Measurements from ENCODE around the gene UNC119B.

The UNC119B gene

DNA sequence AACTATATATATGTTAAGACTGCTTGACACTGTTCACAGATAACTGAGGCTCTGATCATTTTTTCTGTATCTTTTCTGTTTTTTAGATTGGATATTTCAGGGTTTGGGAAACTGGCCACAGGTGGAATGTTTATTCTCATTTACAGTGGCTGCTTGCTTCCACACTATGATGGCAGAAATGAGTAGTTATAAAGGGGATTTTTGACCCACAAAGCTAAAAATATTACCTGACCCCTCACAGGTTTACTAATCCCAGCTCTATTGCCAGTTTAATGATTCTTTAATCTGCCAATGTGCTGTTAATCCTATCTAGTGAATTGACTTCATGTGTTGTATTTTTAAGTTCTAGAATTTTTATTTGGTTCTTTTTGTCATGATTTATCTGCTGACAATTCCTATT is 45.0 kb downstream of the UNC119B start:
- DNase-seq (ENCODE audit: low read depth, low spot score), result no peak
- TF ChIP-seq, protein P1, sequence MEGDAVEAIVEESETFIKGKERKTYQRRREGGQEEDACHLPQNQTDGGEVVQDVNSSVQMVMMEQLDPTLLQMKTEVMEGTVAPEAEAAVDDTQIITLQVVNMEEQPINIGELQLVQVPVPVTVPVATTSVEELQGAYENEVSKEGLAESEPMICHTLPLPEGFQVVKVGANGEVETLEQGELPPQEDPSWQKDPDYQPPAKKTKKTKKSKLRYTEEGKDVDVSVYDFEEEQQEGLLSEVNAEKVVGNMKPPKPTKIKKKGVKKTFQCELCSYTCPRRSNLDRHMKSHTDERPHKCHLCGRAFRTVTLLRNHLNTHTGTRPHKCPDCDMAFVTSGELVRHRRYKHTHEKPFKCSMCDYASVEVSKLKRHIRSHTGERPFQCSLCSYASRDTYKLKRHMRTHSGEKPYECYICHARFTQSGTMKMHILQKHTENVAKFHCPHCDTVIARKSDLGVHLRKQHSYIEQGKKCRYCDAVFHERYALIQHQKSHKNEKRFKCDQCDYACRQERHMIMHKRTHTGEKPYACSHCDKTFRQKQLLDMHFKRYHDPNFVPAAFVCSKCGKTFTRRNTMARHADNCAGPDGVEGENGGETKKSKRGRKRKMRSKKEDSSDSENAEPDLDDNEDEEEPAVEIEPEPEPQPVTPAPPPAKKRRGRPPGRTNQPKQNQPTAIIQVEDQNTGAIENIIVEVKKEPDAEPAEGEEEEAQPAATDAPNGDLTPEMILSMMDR (IDR thresholded peaks at IDR 0.05; ENCODE audit: insufficient read depth, low read length, missing control alignments), result no peak
- H3K4me3 ChIP-seq (ENCODE audit: low read depth, low read length), result no peak overlapping the region
- ChIA-PET CTCF (no interaction called here), POLR2A (no interaction called here)

DNA sequence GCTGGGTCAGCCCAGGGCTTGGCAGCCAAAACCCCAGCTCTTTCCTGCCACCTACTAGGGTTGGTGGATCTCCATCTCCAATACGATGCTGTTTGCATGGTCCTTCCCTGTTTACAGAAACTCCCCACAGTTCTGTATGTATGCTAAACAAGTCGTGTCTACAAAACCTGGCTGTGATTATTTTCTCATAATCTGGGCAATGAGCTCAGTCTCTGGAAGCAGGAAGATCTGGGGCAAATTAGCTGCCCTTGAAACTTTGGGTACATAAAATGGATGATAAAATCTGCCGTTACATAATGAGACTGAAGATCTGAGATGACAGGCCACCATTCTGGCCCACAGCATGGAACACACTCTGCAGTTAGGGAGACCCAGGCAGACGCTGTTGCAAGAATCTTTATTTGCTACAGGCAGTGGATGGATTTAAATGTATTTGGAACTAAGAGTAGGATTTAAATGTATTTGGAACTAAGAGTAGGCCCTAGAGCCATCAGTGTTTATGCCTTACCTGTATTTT is 47.0 kb downstream of the UNC119B start:
- ChIA-PET CTCF (interaction anchor here (1.5 kb wide), 1 partner anchor 41 kb away, joined by 4 read pairs; no protein-coding TSS in a partner anchor), POLR2A (no interaction called here)
- no peak for DNase-seq (ENCODE audit: low read depth, low spot score)
- no peak overlapping the region for H3K4me3 ChIP-seq (ENCODE audit: low read depth, low read length)
- TF ChIP-seq, protein P1 (IDR thresholded peaks at IDR 0.05; ENCODE audit: insufficient read depth, low read length, missing control alignments), result no peak

DNA sequence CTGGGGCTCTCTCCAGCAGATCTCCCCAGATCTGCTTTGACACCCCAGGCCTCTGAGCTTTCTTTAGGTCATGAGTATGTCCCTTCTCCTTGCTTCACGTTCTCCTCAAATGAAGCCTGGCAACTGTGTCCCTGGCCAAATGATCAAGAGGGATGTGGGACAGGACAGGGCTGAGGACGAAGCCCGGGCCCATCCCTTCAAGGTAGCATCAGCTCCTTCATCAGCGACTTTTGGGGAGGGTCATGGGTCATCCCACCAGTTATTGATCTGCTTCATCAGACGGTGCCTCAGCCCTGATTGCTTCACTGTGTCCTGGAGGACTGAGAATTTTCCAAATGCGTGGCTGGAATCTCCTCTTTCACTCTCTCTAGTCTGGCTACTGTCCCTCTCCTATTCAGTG is 47.7 kb downstream of the UNC119B start:
- ChIA-PET CTCF (interaction anchor here (1.5 kb wide), 1 partner anchor 40 kb away, joined by 4 read pairs; no protein-coding TSS in a partner anchor), POLR2A (no interaction called here)
- TF ChIP-seq, protein P1 (IDR thresholded peaks at IDR 0.05; ENCODE audit: insufficient read depth, low read length, missing control alignments), result no peak

DNA sequence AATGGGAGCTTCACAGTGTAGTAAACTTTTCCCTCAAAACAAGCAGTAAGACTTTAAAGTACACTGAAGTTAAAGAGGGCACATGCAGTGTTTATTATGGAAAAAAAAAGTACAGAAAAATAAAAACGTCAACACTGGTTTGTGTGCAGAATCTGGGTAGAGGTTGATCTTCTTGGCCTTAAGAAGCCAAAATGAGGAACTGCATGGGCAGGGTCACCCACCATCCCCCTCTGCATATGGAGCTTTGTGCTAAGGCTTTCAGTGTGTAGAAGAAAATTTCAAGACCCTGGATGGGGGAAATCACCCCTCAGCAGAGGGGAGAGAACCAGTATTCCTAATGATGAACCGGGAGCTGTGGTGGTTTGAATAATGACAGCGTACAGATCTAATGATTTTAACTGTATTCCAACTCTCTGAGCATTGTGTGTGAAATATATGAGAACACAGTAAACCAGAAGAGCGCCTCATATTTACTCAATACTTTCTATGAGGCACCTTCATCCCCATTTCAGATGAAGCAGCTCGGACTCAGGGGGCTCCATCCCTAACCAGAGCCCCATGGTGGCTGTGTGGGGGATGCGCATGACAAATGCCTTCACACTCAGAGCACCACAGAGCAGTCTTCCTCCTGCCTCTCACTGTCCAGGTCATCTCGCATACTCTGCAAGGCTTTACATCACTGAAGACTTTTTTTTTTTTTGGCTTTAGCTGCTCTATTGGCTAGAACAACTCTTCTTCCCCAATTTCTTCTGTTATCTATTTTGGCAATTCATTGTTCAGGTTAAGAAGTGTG is 48.7 kb downstream of the UNC119B start:
- TF ChIP-seq, protein P1 (IDR thresholded peaks at IDR 0.05; ENCODE audit: insufficient read depth, low read length, missing control alignments), result no peak
- CTCF ChIA-PET, result interaction anchor here (0.8 to 1.0 kb wide), 2 partner anchors 222 to 301 kb away, joined by 3 read pairs; no protein-coding TSS in a partner anchor
- POLR2A ChIA-PET, result no interaction called here

More for the DNA sequence above, 47.7 kb downstream of the UNC119B start:
- no peak overlapping the region for H3K4me3 ChIP-seq (ENCODE audit: low read depth, low read length)
- DNase-seq (ENCODE audit: low read depth, low spot score), result no peak

GRCh38 chr12:120759591-120760348 is 49.5 kb downstream of the UNC119B start:
- TF ChIP-seq, protein P1 (IDR thresholded peaks at IDR 0.05; ENCODE audit: insufficient read depth, low read length, missing control alignments), result no peak
- ChIA-PET POLR2A (no interaction called here), CTCF (no interaction called here)
- no peak for DNase-seq (ENCODE audit: low read depth, low spot score)
- H3K4me3 ChIP-seq (ENCODE audit: low read depth, low read length), result no peak overlapping the region

More for the DNA sequence above, 48.7 kb downstream of the UNC119B start:
- no peak overlapping the region for H3K4me3 ChIP-seq (ENCODE audit: low read depth, low read length)
- no peak for DNase-seq (ENCODE audit: low read depth, low spot score)
